ENCODE measurements around the gene PLEKHA5. TPM values are rescaled to one million over a fixed set of nuclear protein-coding genes. Genes with fewer than 3 reads are reported as not detected.
"Not testable (repeated sequence)": the region's sequence is repeated elsewhere in the genome, so short reads cannot be mapped to it uniquely, and the experiment has no call there.

Gene PLEKHA5, protein sequence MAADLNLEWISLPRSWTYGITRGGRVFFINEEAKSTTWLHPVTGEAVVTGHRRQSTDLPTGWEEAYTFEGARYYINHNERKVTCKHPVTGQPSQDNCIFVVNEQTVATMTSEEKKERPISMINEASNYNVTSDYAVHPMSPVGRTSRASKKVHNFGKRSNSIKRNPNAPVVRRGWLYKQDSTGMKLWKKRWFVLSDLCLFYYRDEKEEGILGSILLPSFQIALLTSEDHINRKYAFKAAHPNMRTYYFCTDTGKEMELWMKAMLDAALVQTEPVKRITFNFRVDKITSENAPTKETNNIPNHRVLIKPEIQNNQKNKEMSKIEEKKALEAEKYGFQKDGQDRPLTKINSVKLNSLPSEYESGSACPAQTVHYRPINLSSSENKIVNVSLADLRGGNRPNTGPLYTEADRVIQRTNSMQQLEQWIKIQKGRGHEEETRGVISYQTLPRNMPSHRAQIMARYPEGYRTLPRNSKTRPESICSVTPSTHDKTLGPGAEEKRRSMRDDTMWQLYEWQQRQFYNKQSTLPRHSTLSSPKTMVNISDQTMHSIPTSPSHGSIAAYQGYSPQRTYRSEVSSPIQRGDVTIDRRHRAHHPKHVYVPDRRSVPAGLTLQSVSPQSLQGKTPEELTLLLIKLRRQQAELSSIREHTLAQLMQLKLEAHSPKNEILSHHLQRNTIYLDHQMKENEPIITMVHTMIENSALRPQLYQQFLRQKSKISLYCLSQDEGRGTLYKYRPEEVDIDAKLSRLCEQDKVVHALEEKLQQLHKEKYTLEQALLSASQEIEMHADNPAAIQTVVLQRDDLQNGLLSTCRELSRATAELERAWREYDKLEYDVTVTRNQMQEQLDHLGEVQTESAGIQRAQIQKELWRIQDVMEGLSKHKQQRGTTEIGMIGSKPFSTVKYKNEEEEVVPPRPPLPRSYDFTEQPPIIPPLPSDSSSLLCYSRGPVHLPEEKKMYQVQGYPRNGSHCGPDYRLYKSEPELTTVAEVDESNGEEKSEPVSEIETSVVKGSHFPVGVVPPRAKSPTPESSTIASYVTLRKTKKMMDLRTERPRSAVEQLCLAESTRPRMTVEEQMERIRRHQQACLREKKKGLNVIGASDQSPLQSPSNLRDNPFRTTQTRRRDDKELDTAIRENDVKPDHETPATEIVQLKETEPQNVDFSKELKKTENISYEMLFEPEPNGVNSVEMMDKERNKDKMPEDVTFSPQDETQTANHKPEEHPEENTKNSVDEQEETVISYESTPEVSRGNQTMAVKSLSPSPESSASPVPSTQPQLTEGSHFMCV
- 17.3 and 19.6 TPM in 2 replicates for total RNA-seq (2014; rRNA removed; shearing (Covaris generic))

DNA sequence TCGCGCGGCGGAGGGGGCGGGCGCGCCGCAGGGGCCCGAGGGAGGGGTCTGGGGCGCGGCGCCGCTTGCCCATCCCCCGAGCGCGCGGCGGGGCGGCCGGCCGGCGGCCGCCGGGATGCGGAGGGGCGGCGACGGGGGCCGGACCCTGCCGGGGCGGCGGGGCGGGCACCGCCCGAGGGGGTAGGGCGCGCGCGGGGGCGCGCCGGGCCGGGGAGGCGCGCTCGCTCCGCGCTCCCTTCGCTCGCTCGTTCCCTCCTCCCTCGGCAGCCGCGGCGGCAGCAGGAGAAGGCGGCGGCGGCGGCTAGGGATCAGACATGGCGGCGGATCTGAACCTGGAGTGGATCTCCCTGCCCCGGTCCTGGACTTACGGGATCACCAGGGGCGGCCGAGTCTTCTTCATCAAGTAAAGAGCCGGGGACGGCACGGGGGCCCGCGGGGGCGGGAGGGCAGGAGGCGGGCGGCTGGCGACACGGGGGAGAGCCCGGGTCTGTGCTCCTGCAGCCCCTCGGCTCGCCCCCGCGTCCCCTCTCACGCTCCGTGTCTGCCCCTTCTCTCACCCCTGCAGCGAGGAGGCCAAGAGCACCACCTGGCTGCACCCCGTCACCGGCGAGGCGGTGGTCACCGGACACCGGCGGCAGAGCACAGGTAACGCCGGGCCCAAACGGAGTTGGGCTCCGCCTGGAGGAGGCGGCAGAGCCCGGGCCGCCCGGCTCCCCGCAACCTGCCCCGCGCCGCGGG is at the start of gene PLEKHA5:
PLEKHA5 (plus strand) TSS at position 248 of the 738 bp plus-strand sequence; CDS start at position 315, 67 bp downstream.
- peak; percentile 65 for DNase-seq (ENCODE audit: low read depth)

DNA sequence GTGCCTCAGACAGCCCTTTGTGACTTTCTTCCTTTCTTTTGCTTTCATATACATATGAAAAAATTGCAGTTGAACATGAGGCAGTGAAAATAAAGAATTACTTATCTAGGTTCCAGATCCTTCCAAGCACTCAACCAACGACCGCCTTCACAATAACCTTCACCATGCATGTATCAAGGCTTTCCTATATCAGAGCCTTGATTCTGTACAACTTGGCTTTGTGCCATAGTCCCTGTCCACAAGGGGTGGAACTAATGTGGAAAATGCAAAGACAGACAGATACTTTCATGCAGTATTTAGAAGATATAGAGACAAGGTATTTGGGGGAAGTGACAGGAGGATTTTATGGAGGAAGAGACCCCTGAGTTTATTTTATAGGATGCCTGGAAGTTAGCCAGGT is 48.6 kb upstream of the PLEKHA5 start:
- DNase-seq (ENCODE audit: low read depth): no peak

DNA sequence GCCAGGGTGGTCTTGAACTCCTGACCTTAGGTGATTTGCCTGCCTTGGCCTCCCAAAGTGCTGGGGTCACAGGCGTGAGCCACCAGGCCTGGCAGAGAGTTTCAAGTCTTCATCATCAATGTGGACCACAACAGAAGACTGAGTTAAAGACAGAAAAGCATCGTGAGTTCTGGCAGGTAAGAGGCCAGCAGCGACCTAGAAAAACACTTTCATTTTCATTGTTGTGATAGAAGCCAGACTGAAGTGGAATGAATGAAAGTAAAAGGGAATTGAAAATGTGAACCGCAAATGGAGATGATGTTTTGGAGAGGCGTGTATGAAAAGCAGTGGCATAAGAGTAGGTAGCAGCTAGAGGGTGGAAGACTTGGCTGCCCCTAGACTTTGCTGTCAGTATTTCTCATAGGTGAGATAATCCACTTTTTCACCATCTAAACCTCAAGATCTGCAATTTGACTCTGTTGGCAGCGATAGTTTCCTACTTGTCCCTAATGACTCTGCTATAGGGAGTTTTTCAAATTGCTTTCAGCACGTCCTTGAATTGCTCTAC is 47.1 kb upstream of the PLEKHA5 start:
- DNase-seq (ENCODE audit: low read depth): no peak

DNA sequence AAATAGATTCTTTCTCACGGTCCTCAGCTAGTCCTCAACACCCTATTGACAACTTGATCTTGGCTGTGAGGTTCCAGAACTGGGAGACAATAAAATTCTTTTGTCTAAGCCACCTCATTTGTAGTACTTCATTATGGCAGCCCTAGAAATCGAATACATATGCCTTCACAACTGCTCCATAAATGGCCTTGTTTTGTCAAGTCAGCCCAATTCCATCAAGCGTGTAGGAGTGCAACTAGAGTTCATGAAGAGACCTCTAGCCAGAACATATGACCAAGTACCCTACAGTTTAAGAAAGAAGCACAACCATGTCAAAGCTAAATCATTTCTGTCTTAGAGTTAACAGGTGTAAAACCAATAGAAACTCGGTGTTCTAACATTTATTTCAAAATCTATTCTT is 45.0 kb upstream of the PLEKHA5 start:
- no peak for DNase-seq (ENCODE audit: low read depth)

DNA sequence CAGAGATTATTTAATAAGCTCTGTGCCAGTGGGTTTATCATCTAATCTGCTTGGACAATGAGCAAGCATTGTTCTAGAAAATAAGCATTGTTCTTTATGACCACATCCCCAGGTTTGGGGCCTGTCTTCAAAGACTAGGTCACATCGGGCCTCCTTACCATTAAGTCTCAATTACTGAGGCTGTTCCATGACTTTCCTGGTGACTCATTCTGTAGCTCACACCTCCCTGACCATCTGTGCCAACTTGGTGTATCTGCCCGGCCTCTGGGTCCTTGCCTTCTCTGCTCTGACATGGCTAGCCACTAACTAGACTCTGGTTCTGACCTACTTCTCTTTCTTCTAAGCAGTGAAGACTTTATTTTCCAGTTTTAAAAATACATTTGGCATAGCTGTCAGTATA is 44.4 kb upstream of the PLEKHA5 start:
- peak; percentile 68 for DNase-seq (ENCODE audit: low read depth)

DNA sequence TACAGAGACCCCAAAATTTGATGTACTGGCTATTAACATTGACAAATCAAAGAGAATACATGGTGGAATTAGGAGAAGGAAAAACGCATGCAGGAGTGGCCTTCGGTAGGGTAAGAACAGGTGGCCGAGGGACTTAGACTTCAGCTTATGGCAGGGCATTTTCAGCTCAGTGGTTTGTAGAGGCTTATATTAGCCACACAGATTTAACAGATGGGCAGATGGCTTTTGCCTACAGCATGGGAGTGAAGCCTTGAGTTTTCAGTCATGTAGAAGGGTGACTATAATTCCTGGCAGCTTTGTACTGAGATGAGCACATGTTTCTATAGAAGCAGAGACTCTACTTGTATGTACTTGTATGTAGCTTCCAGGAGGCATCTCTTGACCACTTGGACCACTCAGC is 40.9 kb upstream of the PLEKHA5 start:
- DNase-seq (ENCODE audit: low read depth): no peak

DNA sequence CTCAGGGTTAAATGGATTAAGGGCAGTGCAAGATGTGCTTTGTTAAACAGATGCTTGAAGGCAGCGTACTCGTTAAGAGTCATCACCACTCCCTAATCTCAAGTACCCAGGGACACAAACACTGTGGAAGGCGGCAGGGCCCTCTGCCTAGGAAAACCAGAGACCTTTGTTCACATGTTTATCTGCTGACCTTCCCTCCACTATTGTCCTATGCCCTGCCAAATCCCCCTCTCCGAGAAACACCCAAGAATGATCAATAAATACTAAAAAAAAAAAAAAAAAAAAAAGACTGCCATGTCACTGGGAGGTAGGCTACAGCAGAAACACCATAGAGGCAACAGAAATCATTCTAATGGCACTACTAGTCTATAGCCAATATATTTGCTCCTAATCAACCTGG is 37.1 kb upstream of the PLEKHA5 start:
- DNase-seq (ENCODE audit: low read depth): not testable (repeated sequence)

DNA sequence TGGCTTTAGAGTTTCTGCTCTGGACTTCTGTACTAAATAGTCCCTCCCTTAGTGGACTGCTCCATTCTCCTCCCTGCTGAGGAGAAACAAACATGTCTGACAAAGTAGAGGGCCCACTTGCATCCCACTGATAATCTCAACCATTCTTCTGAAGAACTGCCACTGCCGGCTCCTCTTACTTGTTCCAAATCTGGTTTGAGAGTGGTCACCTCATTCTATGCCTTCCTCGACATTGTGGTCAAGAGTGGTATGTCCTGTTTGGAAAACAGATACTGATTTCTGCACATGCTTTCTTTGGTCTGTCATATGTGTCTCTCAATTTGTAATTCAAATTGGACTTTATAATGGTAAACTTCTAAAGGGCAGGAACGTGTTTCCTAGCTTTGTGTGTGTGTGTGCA is 36.3 kb upstream of the PLEKHA5 start:
- peak; percentile 32 for DNase-seq (ENCODE audit: low read depth)

DNA sequence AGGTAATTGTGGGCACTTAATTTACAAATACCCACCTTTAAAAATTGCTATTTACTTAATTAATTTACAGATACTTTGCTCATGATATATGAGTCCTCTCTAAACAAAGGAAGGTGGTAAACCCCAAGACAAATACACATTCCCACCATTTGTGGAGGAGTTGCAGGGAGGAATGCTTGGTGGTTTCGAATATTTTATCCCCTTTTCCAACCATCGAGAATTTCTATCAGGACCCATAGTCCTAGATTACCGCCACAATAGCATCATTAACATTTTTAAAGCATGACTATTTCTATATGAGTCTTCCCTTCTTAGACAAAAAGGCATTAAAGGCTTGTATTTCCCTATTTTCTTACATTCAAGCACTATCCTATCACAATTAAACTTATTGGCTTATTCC is 34.2 kb upstream of the PLEKHA5 start:
- peak; percentile 10 for DNase-seq (ENCODE audit: low read depth)

DNA sequence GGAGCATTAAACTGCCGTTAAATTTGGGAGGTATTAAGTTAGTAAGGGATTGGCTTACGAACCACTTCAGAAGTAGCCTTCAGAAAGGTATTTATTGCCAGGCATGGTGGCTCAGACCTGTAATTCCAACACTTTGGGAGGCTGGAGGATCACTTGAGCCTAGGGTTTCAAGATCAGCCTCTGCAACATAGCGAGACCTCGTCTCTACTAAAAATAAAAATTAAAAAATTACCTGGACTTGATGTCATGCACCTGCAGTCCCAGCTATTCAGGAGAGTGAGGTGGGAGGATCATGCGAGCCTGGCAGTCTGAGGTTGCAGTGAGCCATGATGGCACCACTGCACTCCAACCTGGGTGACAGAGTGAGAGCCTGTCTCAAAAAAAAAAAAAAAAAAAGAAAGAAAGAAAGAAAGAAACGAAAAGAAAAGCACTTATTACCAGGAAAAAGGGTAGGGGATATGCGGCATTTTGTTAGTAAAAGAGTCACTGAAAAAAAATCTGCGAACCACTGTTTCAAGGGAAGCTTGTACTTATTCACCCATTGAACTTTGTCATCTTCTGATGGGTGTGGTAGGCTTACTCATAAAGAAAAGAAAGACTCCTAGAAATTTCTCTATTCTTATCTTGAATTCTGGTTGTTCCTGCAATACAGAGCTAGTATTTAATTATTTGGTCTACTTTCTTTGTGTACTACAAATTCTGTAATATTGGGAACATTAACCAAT is 33.6 kb upstream of the PLEKHA5 start:
- peak; percentile 32 for DNase-seq (ENCODE audit: low read depth)

DNA sequence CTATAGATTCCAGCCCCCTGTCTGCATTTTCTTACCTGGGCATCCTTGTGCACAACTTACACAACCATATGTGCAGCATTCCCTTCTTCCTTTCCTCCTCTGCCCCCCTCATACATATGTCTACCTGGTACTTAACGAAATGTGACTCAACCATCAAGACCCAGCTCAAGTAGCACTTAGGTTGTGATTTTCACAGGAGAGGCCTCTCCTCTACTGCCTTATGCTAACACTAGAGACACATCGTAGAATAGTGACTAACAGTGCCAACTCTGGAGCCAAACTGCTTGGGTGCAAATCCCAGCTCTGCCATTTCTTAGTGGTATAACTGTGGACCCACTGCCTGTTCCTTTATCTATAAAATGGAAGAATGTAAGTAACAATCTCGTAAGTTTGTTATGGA is 24.1 kb upstream of the PLEKHA5 start:
- no peak for DNase-seq (ENCODE audit: low read depth)

DNA sequence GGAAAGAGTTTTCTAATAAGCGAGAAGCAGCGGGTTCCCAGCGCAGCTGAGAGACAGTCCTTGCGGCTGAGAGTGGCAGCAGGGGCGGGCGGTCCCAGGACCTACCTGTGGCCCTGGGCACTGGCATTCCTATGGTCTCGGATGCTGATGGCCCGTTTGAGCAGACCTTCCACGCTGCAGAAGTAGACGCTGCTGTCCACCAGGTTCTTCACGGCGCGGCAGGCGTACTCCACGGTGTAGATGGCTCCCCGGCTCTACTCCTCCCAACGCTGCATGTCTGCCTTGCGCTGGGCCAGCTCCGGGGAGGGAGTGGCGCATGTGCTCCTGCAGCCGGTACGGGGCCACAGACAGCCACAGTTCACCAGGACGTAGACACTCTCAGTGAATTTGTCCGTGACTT is 21.8 kb upstream of the PLEKHA5 start:
- no peak for DNase-seq (ENCODE audit: low read depth)

DNA sequence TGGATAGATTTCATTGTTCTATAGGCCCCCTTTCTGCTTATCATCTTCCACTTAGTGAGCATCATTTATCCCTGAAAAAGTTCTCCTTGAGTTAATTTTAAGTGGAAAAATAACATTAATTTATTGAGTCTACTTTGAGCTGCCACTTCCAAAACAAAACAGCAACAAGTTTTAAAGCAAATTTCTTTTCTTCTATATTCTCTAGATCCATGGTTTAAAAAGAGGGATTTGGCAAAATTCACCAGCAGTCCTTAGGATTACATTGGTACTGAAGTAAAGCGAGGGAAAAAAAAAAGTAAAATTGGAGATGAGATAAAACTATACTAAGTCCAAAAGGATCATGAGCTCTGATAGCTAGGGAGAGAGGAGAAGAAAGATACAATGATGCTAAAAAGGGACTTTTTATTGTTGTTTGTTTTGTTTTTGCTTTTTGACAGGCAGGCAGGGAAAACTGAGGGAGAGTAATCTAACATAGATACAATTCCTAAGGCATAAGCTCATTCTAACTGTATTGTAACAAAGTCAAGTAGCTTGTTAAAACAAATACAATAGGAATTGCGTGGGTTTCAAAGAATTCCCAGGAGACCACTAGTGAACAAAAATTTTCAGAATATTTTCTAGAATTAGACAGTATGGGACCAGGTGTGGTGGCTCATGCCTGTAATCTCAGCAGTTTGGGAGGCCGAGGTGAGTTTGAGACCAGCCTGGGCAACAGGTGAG is 19.2 kb upstream of the PLEKHA5 start:
- DNase-seq (ENCODE audit: low read depth): no peak

DNA sequence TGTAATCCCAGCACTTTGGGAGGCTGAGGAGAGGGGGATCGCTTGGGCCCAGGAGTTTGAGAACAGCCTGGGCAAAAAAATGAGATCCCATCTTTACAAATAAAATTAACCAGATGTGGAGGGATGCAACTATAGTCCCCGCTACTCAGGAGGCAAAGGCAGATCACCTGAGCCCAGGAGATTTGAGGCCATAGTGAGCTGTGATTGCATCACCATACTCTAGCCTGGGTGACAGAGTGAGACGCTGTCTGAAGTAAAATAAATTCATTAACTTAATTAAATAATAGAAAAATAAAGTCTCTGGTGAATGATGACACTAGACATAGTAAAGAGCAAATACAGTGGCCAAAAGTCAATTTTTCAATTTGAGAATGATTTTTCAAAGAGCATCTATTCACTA is 16.1 kb upstream of the PLEKHA5 start:
- no peak for DNase-seq (ENCODE audit: low read depth)

DNA sequence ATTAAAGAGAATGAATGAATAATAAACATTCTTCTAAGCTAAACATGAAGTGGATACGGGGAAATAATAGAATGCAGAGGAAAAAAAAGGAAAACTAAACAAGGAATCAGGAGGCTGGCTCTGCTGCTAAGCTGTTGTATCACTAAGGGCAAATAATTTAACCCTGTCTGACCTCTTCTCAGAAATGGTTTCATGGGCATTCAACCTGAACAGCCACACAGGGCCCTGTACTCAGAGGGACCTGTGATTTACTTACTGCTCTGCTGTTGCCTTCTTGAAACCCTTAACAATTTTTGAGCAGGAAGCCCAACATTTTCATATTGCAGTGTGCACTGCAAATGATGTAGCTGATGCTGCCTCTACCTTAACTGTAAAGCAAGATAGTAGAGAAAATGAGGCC is 14.2 kb upstream of the PLEKHA5 start:
- DNase-seq (ENCODE audit: low read depth): no peak

DNA sequence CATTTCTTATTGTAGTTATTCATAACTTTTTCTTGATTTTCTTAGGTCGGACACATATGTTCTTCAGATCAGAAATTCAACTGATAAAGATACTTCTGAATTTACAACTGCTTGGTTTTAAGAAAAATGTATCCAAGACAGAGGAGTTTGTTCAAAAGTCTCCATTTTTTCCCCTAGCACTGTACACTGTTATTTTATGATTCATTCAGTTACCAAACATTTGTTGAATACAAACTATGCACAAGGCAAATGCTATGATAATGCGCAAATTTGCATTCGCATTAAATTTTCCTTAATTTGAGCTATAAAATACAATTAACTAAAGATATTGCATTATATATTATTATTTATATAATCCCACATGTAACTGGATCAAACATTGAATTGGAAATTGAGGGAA is 10.1 kb upstream of the PLEKHA5 start:
- no peak for DNase-seq (ENCODE audit: low read depth)

DNA sequence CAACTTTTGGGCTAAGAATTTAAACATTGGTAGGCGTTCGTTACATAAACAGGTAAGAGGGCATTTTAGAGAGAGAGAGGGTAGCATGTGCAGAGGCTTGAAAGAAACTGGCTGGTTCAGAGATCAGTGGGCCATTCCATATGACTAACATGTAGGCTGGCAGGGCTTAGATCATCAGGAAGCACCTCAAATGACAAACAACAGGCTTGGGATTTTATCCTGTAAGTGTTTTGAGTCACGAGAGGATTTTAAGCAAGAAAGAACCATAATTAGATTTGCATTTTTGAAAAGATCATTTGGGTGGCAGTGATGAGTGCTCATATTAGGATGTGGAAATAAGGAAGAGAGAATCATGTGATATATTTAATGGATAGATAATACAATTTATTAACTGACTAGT is 8.7 kb upstream of the PLEKHA5 start:
- DNase-seq (ENCODE audit: low read depth): peak; percentile 38

DNA sequence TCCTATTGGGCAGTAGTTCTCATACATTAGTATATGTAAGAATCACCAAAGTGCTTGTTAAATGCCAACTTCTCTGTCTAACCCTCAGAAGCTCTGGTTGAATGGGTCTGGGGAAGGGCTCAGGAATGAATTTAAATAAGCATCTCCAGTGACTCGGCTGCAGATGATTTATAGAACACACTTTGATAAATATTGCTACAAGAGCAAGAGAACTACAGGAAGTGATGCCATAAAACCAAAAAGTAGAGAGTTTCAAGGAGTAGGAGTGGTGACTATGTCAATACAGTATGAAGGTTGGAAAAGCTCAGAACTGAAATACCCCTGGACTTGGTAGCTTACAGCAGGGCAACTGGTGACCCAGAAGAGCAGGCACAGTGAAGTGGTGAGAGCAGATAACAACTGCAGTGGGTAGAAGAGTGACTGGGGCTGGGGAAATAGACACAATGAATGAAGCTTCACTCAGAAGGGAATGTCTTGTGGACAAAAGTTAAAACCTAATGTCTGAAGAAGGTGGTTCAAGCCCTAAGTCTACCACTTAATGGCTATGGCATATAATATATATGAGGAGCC is 8.0 kb upstream of the PLEKHA5 start:
- no peak for DNase-seq (ENCODE audit: low read depth)

DNA sequence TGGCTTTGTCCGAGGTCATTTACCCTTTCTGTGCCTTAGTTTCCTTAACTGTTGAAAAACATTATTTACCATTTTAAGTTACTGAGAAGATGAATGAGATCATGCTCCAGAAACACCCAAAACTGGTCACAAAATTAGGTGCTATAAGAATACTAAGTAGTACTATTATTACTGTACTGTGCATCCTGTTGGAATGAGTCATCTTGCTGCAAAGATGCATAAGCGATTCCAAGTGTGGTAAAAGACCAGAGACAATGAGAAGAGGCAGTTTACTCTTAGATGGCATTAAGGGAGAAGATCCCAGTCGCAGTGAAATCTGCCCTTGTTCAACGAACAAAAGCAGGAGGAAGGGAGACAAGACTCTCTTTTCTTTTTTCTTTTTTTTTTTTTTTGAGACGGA is 4.2 kb upstream of the PLEKHA5 start:
- peak; percentile 47 for DNase-seq (ENCODE audit: low read depth)
